Measurements from ENCODE around the gene IL25.

GRCh38 chr14:23386999-23387398 is 14.4 kb downstream of the IL25 start:
- TF ChIP-seq POLR2A (IDR thresholded peaks at IDR 0.05; ENCODE audit: low read depth, low read length) (no peak), POLR2AphosphoS5 (IDR thresholded peaks at IDR 0.05; ENCODE audit: low read depth, low read length) (no peak)
